Measurements from ENCODE around the gene UBE2O.

- no peak for TF ChIP-seq CTCF (IDR thresholded peaks at IDR 0.05 in 8 of 11, conservative IDR thresholded peaks at IDR 0.05 in 3 of 11)
- TF ChIP-seq POLR2A (IDR thresholded peaks at IDR 0.05): no peak
- TF ChIP-seq POLR2AphosphoS5 (IDR thresholded peaks at IDR 0.05): no peak
These were observed 85.3 kb downstream of the UBE2O start for GRCh38 chr17:76367642-76368041.

Data from spleen (tissue), 7 donors.